Measurements from ENCODE around the gene IGFBP4.

- TF ChIP-seq L3MBTL2 (conservative IDR thresholded peaks at IDR 0.05) (no peak), HDGF (IDR thresholded peaks at IDR 0.05; ENCODE audit: borderline replicate concordance) (no peak), NFRKB (IDR thresholded peaks at IDR 0.05) (no peak), FOXA1 (IDR thresholded peaks at IDR 0.05) (no peak), SP1 (IDR thresholded peaks at IDR 0.05) (no peak), BHLHE40 (IDR thresholded peaks at IDR 0.05; ENCODE audit: borderline replicate concordance) (no peak)
These were observed 13.2 kb downstream of the IGFBP4 start for GRCh38 chr17:40456396-40456951.

Data from HEK293T (cell line).